Measurements from ENCODE around the gene C2orf42. TPM values are rescaled to one million over a fixed set of nuclear protein-coding genes. Genes with fewer than 3 reads are reported as not detected.
A peak's percentile ranks its signal among the peaks of the same experiment; 100 is the strongest.

Gene C2orf42
- polyA plus RNA-seq, 3 donors = 3.0 to 5.5 (median 4.0) TPM

GRCh38 chr2:70143314-70144150 is 47.3 kb downstream of the C2orf42 start:
- peaks cover 0 to 5% (median 0%) of the 10 kb centered on the region in 3 donors for H3K27me3 Mint-ChIP-seq (ENCODE audit: low read depth in 3 of 3)
- peaks cover 0 to 3% (median 0%) of the 10 kb centered on the region in 7 donors for H3K9me3 Mint-ChIP-seq
- peak overlapping the region; percentile 77 to 89 for H3K4me3 Mint-ChIP-seq
- peaks cover 30% of the 10 kb centered on the region for H3K4me1 Mint-ChIP-seq
- H3K27ac ChIP-seq (ENCODE audit: low read depth in 1 of 2, low read length in 2 of 2) = peak overlapping the region; percentile 80 to 98
- intact Hi-C loops (cut with micrococcal nuclease) = loop anchor here (2.0 to 5.0 kb wide), 3 partner anchors 57 to 229 kb away; partner anchors contain the start of genes MXD1 (in 1 of the 2) and PCBP1 (in 1 of the 2)
- H3K9ac ChIP-seq (ENCODE audit: insufficient read depth, low read length, poor library complexity, severe bottlenecking) = peak overlapping the region; percentile 81
- WGBS (ENCODE audit: insufficient coverage) = 57% methylated on average over 7 of the region's 18 CpGs
- TF ChIP-seq CTCF (IDR thresholded peaks at IDR 0.05) = no peak
- DNase-seq = peak; percentile 36 to 55 (median 49)
- no peaks in the 10 kb centered on the region for H4K20me1 ChIP-seq (ENCODE audit: insufficient read depth, low read length)
- no peaks in the 10 kb centered on the region for H3K27me3 ChIP-seq (ENCODE audit: control insufficient read depth in 2 of 2, insufficient read depth in 2 of 2, low read length in 2 of 2)
- peak overlapping the region; percentile 45 to 79 (median 46) for H3K4me3 ChIP-seq (replicated peaks in 1 of 3; ENCODE audit: low read depth in 2 of 3, low read length in 3 of 3)
- peaks cover 19% of the 10 kb centered on the region for H3K79me2 ChIP-seq (ENCODE audit: insufficient read depth, low read length)
- peak overlapping the region; percentile 61 for H2AFZ ChIP-seq (ENCODE audit: insufficient read depth, low read depth, low read length, poor library complexity, severe bottlenecking)
- H3K4me1 ChIP-seq (ENCODE audit: control insufficient read depth in 1 of 2, insufficient read depth in 2 of 2, low read length in 2 of 2) = peaks cover 31 to 37% of the 10 kb centered on the region in 2 donors
- peaks cover 0 to under 1% of the 10 kb centered on the region in 2 donors for H3K36me3 Mint-ChIP-seq
- H3K36me3 ChIP-seq (replicated peaks in 1 of 2; ENCODE audit: control insufficient read depth in 1 of 2, insufficient read depth in 2 of 2, low read length in 2 of 2) = no peaks in the 10 kb centered on the region
- peak overlapping the region; percentile 94 to 100 (median 99) for H3K27ac Mint-ChIP-seq
- peak overlapping the region; percentile 69 for H3K4me2 ChIP-seq (replicated peaks; ENCODE audit: extremely low read depth, low read length, poor library complexity, severe bottlenecking)
- H3K9me3 ChIP-seq (replicated peaks in 1 of 2; ENCODE audit: control insufficient read depth in 1 of 2, insufficient read depth in 1 of 2, low read length in 2 of 2) = no peaks in the 10 kb centered on the region

- under 1% methylated on average over 38 of the region's 50 CpGs for WGBS (ENCODE audit: insufficient coverage)
- peaks cover 33% of the 10 kb centered on the region for H3K4me1 Mint-ChIP-seq
- Histone ChIP-seq H3K27me3 (ENCODE audit: control insufficient read depth in 2 of 2, insufficient read depth in 2 of 2, low read length in 2 of 2) (no peaks in the 10 kb centered on the region), H4K20me1 (ENCODE audit: insufficient read depth, low read length) (no peaks in the 10 kb centered on the region), H3K36me3 (replicated peaks in 1 of 2; ENCODE audit: control insufficient read depth in 1 of 2, insufficient read depth in 2 of 2, low read length in 2 of 2) (no peaks in the 10 kb centered on the region), H3K4me1 (ENCODE audit: control insufficient read depth in 1 of 2, insufficient read depth in 2 of 2, low read length in 2 of 2) (peaks cover 32 to 42% of the 10 kb centered on the region in 2 donors), H3K27ac (ENCODE audit: low read depth in 1 of 2, low read length in 2 of 2) (peak overlapping the region; percentile 80 to 98), H3K9ac (ENCODE audit: insufficient read depth, low read length, poor library complexity, severe bottlenecking) (peak overlapping the region; percentile 97), H3K9me3 (replicated peaks in 1 of 2; ENCODE audit: control insufficient read depth in 1 of 2, insufficient read depth in 1 of 2, low read length in 2 of 2) (no peaks in the 10 kb centered on the region), H2AFZ (ENCODE audit: insufficient read depth, low read depth, low read length, poor library complexity, severe bottlenecking) (peak overlapping the region; percentile 61), H3K4me2 (replicated peaks; ENCODE audit: extremely low read depth, low read length, poor library complexity, severe bottlenecking) (peak overlapping the region; percentile 69), H3K4me3 (replicated peaks in 1 of 3; ENCODE audit: low read depth in 2 of 3, low read length in 3 of 3) (peak overlapping the region; percentile 45 to 79 (median 46)), H3K79me2 (ENCODE audit: insufficient read depth, low read length) (peaks cover 19% of the 10 kb centered on the region)
- peak; percentile 98 to 100 (median 100) for DNase-seq
- H3K4me3 Mint-ChIP-seq = peak overlapping the region; percentile 77 to 89
- intact Hi-C loops (cut with micrococcal nuclease) = loop anchor here (1.0 to 5.0 kb wide), 4 partner anchors 56 to 228 kb away; partner anchors contain the start of genes MXD1 (in 1 of the 2) and PCBP1 (in 1 of the 2)
- peaks cover 0 to 2% (median 0%) of the 10 kb centered on the region in 7 donors for H3K9me3 Mint-ChIP-seq
- H3K36me3 Mint-ChIP-seq = no peaks in the 10 kb centered on the region
- H3K27ac Mint-ChIP-seq = peak overlapping the region; percentile 94 to 100 (median 99)
- H3K27me3 Mint-ChIP-seq (ENCODE audit: low read depth in 3 of 3) = peaks cover 0 to 5% (median 1%) of the 10 kb centered on the region in 3 donors
- peak; percentile 87 for TF ChIP-seq CTCF (IDR thresholded peaks at IDR 0.05)
Measured at GRCh38 chr2:70142590-70143313, 48.1 kb downstream of the C2orf42 start.

All from CD14-positive monocyte (primary cell).